Fibroblast of skin of left quadriceps (primary cell): ENCODE measurements around the gene BYSL.
A peak's percentile ranks its signal among the peaks of the same experiment; 100 is the strongest.

Experiments
- DNase-seq, 2 experiments: peaks; one replicate each; pipeline ENCODE4 v3.0.0-alpha.2; 2013; ENCODE audit warnings: low read depth in 2 of 2

Gene BYSL

DNA sequence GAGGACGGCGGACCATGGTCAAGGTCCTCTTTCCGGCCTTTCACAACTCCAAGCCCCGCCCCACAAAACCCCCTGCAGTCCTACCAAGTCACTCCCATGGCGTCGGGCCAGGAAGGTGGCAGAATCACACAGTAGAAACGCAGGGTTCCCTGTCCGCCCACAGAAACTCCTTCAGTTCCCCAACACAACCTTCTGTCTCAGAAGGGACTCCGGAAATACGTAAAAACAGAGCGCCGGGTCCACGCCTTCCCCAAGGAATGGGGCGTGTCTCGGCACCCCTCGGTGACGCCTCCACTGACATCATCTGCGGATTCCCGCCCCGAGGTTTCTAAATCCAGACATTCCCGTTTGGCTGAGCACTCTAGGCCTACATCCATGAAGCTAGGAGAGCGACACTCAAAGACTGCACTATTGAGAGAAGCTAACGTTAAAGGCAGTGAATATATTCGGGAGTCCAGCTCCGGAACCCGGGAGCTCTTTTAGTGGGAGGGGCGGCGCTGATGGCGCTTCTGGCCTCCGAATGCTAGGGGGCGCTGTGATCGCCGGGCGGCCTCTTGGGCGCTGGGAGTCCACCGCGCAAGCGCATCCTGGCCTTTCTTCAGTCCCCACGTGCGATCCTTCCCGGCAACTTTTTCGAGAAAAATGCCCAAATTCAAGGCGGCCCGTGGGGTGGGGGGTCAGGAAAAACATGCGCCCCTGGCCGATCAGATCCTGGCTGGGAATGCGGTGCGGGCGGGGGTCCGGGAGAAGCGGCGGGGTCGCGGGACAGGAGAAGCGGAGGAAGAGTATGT is at the start of gene BYSL, which contains the start of gene MED20:
Gene BYSL, plus strand, starts transcription at position 579 of the 791 bp plus-strand sequence. Its CDS starts 64 bp downstream, at position 643.
Gene MED20, minus strand, starts transcription at position 219 of the 791 bp plus-strand sequence. Its CDS starts 121 bp downstream, at position 98.
- peak; percentile 84 to 87 for DNase-seq

GRCh38 chr6:41871691-41872090 is 49.6 kb upstream of the BYSL start:
- no peak for DNase-seq

DNA sequence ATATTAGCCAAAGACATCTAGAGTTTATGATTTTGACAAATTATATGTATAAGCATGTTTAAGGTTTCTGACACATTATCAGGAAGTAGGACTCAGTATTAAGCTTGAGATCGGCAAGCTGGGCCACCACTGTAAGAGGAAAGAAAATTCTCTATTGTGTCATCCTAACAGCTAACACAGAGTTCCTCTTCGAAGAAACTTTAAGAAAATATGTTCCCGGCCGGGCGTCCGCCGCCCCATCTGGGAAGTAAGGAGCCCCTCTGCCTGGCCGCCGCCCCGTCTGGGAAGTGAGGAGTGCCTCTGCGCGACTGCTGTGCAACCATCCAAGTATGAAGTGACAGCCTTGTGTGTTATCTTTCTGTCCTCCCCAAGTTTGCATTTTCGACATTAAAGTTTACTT is 49.2 kb upstream of the BYSL start:
- no peak for DNase-seq

DNA sequence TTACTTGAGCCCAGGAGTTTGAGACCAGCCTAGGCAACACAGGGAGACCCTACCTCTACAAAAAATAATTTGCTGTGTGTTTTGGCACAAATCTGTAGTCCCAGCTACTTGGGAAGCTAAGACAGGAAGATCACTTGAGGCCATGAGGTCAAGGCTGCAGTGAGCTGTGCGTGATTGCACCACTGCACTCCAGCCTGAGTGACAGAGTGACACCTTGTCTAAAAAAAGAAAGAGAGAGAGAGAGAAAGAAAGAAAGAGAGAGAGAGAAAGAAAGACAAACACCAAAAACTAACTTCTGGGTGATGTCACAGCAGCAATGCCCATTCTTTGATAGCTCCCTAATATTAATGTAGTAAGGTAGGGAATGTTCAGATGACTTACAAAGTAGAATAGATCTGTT is 46.6 kb upstream of the BYSL start:
- no peak for DNase-seq

GRCh38 chr6:41877051-41877680 is 44.1 kb upstream of the BYSL start:
- DNase-seq = no peak

- peak; percentile 15 to 21 for DNase-seq
Observed at GRCh38 chr6:41878246-41878645, 43.1 kb upstream of the BYSL start.

GRCh38 chr6:41878961-41879405 is 42.3 kb upstream of the BYSL start:
- DNase-seq = peak; percentile 12 to 24

DNA sequence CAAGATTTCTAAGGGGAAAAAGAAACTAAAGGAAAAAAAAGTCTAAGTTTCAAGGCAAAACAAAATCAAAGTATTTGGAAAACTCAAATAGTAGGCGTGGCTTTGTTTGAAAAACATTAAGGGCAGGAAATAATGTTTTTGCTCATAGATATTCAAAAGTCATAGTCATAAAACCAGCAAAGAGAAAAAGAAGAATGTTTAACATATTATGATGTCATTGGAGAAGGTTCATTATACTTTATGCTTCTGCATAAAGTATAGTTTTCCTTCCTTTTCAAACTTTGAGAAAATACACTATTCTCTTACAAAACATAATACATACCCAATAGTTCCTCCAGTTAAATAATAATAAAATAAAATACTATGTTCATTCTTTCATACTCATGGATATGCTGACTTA is 39.8 kb upstream of the BYSL start:
- DNase-seq = no peak

- DNase-seq = no peak
Observed at GRCh38 chr6:41884957-41885356, 36.3 kb upstream of the BYSL start.

DNA sequence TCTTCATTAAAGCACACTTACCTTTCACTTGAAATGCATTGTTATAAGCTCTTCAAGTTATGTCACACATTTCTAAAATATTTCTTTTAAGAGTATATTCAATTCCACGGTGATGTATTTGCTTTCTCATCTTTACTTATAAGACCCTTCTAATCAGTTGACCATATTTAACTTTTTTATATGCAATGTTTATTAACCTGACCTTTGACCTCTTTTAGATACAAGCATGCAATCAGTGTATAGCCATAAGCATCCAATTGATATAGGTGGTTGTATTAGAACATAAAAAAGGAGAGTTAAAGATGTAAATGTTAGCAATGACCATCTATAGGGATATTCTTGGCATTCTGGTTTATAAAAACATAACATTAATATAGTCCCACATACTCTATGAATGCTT is 35.4 kb upstream of the BYSL start:
- DNase-seq = no peak

DNA sequence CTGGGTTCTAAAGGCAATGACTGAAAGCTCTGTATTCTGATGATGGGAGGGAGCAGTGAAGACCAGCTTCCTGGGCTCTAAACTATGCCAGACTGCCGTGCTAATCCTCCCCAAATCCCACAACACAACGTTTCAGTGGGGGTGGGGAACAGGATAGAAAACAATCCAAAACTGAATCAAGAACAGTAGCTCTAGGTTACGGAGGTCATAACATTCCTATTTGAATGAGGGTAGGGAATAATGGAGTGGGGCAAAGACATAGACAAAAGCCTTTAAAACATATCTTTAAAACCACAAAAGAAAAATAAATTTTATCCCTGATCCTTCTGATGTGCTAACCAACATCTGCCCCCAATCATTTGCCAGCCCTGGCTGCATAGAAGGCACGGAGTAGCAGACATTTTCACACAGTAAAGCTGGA is 34.0 kb upstream of the BYSL start:
- DNase-seq = peak; percentile 11 to 16

GRCh38 chr6:41892921-41893564 is 28.3 kb upstream of the BYSL start:
- no peak for DNase-seq

DNA sequence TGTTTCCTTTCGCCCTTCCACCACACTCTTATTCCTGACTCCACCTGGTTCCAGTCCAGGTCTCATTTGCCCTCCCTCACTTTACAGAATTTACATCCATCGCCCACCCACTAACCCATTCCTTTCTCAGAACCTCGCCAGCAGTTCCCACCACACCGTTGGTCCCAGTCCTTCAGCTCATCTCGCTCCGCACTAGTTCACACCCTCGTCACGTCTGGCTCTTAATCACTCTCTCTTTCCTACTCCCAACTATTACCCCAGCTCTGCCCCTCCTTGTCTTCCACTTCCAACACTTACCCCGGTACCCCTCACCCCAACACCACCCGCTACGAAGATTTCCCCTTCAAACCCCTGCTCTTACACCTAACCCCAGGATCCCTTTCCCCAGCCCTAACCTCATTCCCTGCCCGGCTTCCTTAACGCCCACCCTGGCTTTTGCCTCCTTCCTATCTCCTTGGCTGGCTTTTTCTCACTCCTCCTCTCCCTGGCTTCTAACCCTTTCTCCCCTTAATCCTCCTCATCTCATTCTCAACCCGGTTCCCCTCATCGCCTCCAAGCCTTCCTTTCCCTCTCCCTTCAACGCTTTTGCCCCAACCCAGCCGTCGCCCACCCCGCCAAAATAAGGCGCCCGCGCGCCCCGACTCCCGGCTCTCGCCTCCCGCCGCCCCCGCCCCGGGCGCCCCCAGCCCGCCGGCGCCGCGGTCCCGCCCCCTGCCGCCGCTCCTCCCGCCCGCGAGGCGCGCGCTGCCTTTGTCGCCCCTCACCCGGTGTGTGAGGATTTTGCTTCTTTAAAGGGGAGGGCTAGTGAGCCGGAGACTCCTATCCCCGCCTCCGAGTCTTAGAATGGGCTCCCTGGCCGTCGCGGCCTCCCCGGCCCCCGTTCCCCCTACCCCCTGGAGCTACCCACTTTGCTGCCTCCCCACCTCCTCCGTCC is 26.7 kb upstream of the BYSL start:
- DNase-seq = no peak

GRCh38 chr6:41895300-41896233 is 25.7 kb upstream of the BYSL start, which contains the start of gene USP49:
USP49 (minus strand) TSS chr6:41895375; CDS start chr6:41806983, 88,392 bp downstream.
- DNase-seq = peak; percentile 46 to 58

DNA sequence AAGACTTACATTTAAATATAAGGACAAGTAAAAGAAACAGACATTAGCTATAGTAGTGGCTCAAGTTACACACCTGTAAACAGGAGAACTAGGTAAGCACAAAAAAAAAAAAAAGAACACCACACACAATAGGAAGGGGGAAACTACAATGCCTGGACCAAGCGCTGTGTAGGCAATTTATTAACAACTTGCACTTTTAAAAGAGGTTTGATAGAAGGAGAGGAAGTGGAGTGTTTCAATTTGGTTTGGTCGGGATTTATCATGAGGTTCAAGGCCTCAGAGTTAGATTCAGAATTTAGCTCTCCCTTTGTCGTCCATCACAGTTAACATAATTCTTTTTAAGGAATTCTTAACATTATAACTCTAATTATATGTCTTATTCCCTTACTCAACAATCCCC is 25.0 kb upstream of the BYSL start:
- DNase-seq = no peak

GRCh38 chr6:41900861-41901260 is 20.4 kb upstream of the BYSL start:
- DNase-seq = no peak

DNA sequence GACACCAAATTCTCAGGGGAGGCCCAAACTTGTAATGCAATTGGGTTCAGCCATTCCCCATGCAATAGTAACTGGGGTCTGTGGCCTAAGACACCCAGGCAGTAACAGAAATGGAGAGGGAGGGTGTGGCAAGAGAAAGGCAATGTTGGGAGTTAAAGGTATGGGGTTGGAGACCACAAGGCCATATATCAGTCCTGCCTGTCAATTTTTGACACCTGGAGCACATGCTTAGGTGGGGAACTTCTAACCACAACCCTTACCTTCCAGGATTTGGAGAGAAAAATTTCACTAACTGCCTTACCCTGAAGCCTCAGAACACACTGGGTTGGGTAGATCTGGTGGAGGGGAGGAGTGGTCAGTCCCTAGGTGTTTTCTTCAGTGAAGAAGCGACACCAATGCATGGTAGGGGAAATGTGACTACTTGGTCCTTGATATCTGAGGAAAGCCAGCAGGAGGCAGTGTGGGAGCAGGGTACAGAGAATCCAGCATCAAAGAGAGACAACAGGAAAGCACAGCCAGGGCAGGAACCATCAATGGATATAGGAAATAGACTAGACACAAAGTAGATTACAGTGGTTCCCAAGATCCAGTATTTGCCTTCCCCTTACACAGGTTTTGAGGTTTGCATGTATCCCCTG is 19.3 kb upstream of the BYSL start:
- no peak for DNase-seq

GRCh38 chr6:41909727-41910126 is 11.6 kb upstream of the BYSL start:
- DNase-seq = no peak

DNA sequence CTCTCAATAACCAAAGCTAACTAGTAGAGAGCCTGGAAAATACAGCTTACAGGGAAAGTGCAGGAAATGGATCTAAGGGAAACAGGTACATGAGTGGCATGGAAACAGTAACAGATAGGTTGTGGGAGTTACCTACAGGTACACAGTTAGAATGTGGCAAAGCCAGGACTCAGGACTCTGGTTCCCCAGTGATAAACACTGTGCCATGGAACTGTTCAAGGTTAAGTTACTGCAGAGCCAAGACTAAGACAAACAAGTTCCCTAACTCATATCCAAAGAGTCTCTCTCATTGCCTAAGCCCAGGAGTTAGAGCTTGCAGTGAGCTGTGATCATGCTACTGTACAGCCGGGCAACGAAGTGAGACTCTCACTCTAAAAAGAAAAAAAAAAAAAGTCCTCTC is 7.0 kb upstream of the BYSL start:
- DNase-seq = no peak
